ENCODE data around the gene ZGPAT. TPM values are rescaled to one million over a fixed set of nuclear protein-coding genes. Genes with fewer than 3 reads are reported as not detected.

ZGPAT gene
- total RNA-seq, 1 experiment from 2014 or later, result 37.9 TPM

GRCh38 chr20:63700199-63701050 lies 7.4 kb upstream of the ZGPAT start:
- Histone ChIP-seq H3K27ac (ENCODE audit: low read length) (peak overlapping the region; percentile 95), H3K4me2 (ENCODE audit: low read length) (no peak overlapping the region), H2AFZ (ENCODE audit: low read length) (no peak overlapping the region), H3K36me3 (ENCODE audit: low read depth, low read length) (peaks cover 18% of the 10 kb centered on the region), H3K79me2 (ENCODE audit: low read length) (peaks cover 16% of the 10 kb centered on the region), H3K4me1 (ENCODE audit: insufficient read depth, low read length) (peaks cover 39% of the 10 kb centered on the region), H3K27me3 (ENCODE audit: low read length) (no peaks in the 10 kb centered on the region), H4K20me1 (ENCODE audit: low read length) (no peaks in the 10 kb centered on the region), H3F3A (ENCODE audit: low read length, unreplicated experiment) (no peaks in the 10 kb centered on the region), H3K9me2 (replicated peaks; ENCODE audit: low read length) (no peaks in the 10 kb centered on the region), H3K9me3 (ENCODE audit: low read length) (no peaks in the 10 kb centered on the region), H3K4me3 (ENCODE audit: low read length) (no peak overlapping the region), H3K9ac (ENCODE audit: low read length) (0 out of 2 replicates have a peak overlapping the region, but pooled peaks have one; percentile 79)
- TF ChIP-seq CTCF (conservative IDR thresholded peaks at IDR 0.05; ENCODE audit: low read depth, low read length), result no peak
- TF ChIP-seq EZH2 (IDR thresholded peaks at IDR 0.05; ENCODE audit: low read length, unreplicated experiment), result no peak
- TF ChIP-seq EZH2phosphoT487 (IDR thresholded peaks at IDR 0.05; ENCODE audit: borderline replicate concordance, low read length), result no peak
- CTCF ChIA-PET, result no interaction called here
- DNase-seq, result no peak
- BruUV-seq (replicated peaks), result no TSS peak
- ATAC-seq, result no peak
- intact Hi-C loops (cut with micrococcal nuclease), result no loop called here
- POLR2A ChIA-PET (ENCODE audit: unreplicated experiment), result no interaction called here

- ChIA-PET CTCF (no interaction called here), POLR2A (ENCODE audit: unreplicated experiment) (no interaction called here)
- no peak for TF ChIP-seq EZH2phosphoT487 (IDR thresholded peaks at IDR 0.05; ENCODE audit: borderline replicate concordance, low read length)
- no peak for TF ChIP-seq CTCF (conservative IDR thresholded peaks at IDR 0.05; ENCODE audit: low read depth, low read length)
- TF ChIP-seq EZH2 (IDR thresholded peaks at IDR 0.05; ENCODE audit: low read length, unreplicated experiment), result no peak
- H3K9ac ChIP-seq (ENCODE audit: low read length), result no peak overlapping the region
- peaks cover 23% of the 10 kb centered on the region for H3K36me3 ChIP-seq (ENCODE audit: low read depth, low read length)
- no peaks in the 10 kb centered on the region for H3K27me3 ChIP-seq (ENCODE audit: low read length)
- peaks cover 22% of the 10 kb centered on the region for H3K79me2 ChIP-seq (ENCODE audit: low read length)
- no peak overlapping the region for H3K27ac ChIP-seq (ENCODE audit: low read length)
- no peak overlapping the region for H2AFZ ChIP-seq (ENCODE audit: low read length)
- H3K4me2 ChIP-seq (ENCODE audit: low read length), result no peak overlapping the region
- no peak for ATAC-seq
- BruUV-seq (replicated peaks), result no TSS peak
- H3K4me1 ChIP-seq (ENCODE audit: insufficient read depth, low read length), result peaks cover 41% of the 10 kb centered on the region
- H3K9me3 ChIP-seq (ENCODE audit: low read length), result no peaks in the 10 kb centered on the region
- intact Hi-C loops (cut with micrococcal nuclease), result no loop called here
- H3F3A ChIP-seq (ENCODE audit: low read length, unreplicated experiment), result no peaks in the 10 kb centered on the region
- H3K4me3 ChIP-seq (ENCODE audit: low read length), result no peak overlapping the region
- no peaks in the 10 kb centered on the region for H3K9me2 ChIP-seq (replicated peaks; ENCODE audit: low read length)
- DNase-seq, result no peak
- H4K20me1 ChIP-seq (ENCODE audit: low read length), result no peaks in the 10 kb centered on the region
These were observed 6.8 kb upstream of the ZGPAT start for GRCh38 chr20:63701051-63701328.

- H3K79me2 ChIP-seq (ENCODE audit: low read length), result peaks cover 27% of the 10 kb centered on the region
- H3K36me3 ChIP-seq (ENCODE audit: low read depth, low read length), result peaks cover 28% of the 10 kb centered on the region
- H3K27ac ChIP-seq (ENCODE audit: low read length), result no peak overlapping the region
- TF ChIP-seq EZH2phosphoT487 (IDR thresholded peaks at IDR 0.05; ENCODE audit: borderline replicate concordance, low read length) (no peak), EZH2 (IDR thresholded peaks at IDR 0.05; ENCODE audit: low read length, unreplicated experiment) (no peak), CTCF (conservative IDR thresholded peaks at IDR 0.05; ENCODE audit: low read depth, low read length) (no peak)
- H3K4me2 ChIP-seq (ENCODE audit: low read length), result no peak overlapping the region
- no peaks in the 10 kb centered on the region for H3K9me2 ChIP-seq (replicated peaks; ENCODE audit: low read length)
- ChIA-PET CTCF (no interaction called here), POLR2A (ENCODE audit: unreplicated experiment) (interaction anchor here (0.6 kb wide), 2 partner anchors 43 to 163 kb away, joined by 3 to 9 read pairs; partner anchors contain the start of genes RTEL1 and TPD52L2)
- H3K4me1 ChIP-seq (ENCODE audit: insufficient read depth, low read length), result peaks cover 43% of the 10 kb centered on the region
- intact Hi-C loops (cut with micrococcal nuclease), result no loop called here
- H2AFZ ChIP-seq (ENCODE audit: low read length), result no peak overlapping the region
- H3K4me3 ChIP-seq (ENCODE audit: low read length), result no peak overlapping the region
- H3K9ac ChIP-seq (ENCODE audit: low read length), result no peak overlapping the region
- ATAC-seq, result no peak
- H3K9me3 ChIP-seq (ENCODE audit: low read length), result no peaks in the 10 kb centered on the region
- no peaks in the 10 kb centered on the region for H4K20me1 ChIP-seq (ENCODE audit: low read length)
- no TSS peak for BruUV-seq (replicated peaks)
- no peaks in the 10 kb centered on the region for H3K27me3 ChIP-seq (ENCODE audit: low read length)
- DNase-seq, result no peak
- H3F3A ChIP-seq (ENCODE audit: low read length, unreplicated experiment), result no peaks in the 10 kb centered on the region
These were observed 6.4 kb upstream of the ZGPAT start for GRCh38 chr20:63701329-63702035.
